NCI-H2107 treated with DMSO at 0.1 percent for 48 hours (cell line): Measurements from ENCODE around the gene ULBP3.

Experiments
- DNase-seq: peaks from one replicate; lab custom pipeline; 2025; ENCODE audit not compliant: unreplicated experiment; lab: John Stamatoyannopoulos, UW

ULBP3 gene

GRCh38 chr6:150068720-150069648, at the start of gene ULBP3:
Gene ULBP3, minus strand, starts transcription at chr6:150069121. Its CDS starts 55 bp downstream, at chr6:150069066.
- no peak for DNase-seq

GRCh38 chr6:150118627-150119026, 49.7 kb upstream of the ULBP3 start:
- peak; percentile 25 for DNase-seq

- no peak for DNase-seq
These were observed 49.3 kb upstream of the ULBP3 start for GRCh38 chr6:150118203-150118602.

- DNase-seq, result no peak
These were observed 47.4 kb upstream of the ULBP3 start for GRCh38 chr6:150116200-150116800.

- no peak for DNase-seq
These were observed 46.8 kb upstream of the ULBP3 start for GRCh38 chr6:150115769-150116168.

DNA sequence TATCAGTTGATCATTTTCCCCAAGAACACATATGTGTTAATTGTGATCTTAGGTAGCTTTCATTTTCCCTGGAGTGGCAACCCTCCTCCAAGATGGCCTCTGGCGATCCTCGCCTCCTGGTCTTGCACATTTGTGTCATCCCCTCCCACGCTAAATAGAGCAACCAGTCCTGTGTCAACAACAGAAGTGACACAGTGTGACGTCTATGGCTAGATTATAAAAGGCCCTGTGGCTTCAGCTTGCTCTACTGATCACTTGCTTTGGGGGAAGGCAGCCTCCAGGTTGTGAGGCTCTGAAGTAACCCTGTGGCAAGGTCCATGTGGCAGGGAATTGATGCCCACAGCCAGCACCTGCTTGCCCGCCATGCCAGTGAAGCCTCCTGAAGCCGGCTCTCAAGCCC, 43.3 kb upstream of the ULBP3 start:
- DNase-seq, result no peak

GRCh38 chr6:150102750-150103270, 33.9 kb upstream of the ULBP3 start:
- no peak for DNase-seq

DNA sequence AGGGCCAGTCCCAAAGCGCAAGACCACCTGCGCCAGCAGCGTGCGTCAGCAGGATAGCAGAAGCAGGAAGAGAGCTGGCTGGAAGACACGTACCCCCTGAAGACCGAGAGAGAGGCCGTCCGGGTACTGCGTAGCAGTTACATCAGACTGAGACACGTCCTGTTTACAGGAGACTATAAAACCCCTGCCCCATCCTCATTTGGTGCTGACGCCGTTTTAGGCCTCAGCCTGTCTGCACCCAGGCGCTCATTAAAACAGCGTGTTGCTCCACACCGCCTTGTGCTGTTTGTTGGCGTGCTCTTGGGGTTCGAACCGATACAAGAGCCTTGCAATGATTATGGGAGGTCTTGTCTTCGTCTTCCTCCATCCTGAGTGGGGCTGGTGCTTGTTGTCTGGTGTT, 31.8 kb upstream of the ULBP3 start:
- DNase-seq, result no peak

DNA sequence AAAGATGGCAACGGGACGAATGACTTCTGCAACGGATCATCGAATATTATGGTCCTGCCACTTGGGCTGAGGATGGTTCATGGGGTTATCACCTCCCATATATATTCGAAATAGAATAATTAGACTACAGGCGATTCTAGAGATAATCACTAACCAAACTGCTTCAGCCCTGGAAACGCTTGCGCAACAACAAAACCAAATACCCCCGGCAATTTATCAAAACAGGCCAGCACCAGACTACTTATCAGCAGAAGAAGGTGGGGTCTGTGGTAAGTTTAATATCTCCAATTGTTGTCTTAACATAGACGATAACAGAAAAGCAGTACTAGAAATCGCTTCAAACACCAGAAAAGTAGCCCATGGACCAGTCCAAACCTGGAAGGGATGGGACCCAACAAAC, 31.0 kb upstream of the ULBP3 start:
- DNase-seq, result no peak

GRCh38 chr6:150099546-150099945, 30.6 kb upstream of the ULBP3 start:
- no peak for DNase-seq

- DNase-seq, result no peak
These were observed 29.2 kb upstream of the ULBP3 start for GRCh38 chr6:150098155-150098554.

DNA sequence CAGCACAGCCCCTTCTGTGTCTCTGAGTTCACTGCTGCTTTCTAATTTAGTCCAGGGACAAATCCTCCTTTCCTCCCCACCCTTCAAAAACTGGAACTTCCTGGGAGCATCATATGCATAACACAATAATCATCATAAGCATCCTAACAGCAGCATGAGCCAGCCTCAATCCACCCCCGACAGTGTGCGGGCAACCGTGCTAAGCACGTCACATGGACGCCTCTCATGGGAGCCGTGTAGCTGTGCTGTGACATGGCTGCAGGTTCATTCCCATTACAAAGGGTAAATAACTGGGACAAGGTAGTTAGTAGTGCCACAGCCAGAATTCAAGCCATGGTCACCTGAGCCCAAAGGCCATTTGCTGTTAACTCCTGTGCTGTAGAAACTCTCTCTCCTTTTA, 24.5 kb upstream of the ULBP3 start:
- no peak for DNase-seq

- DNase-seq, result no peak
These were observed 22.6 kb upstream of the ULBP3 start for GRCh38 chr6:150091476-150091875.

GRCh38 chr6:150090328-150090727, 21.4 kb upstream of the ULBP3 start:
- DNase-seq, result no peak

DNA sequence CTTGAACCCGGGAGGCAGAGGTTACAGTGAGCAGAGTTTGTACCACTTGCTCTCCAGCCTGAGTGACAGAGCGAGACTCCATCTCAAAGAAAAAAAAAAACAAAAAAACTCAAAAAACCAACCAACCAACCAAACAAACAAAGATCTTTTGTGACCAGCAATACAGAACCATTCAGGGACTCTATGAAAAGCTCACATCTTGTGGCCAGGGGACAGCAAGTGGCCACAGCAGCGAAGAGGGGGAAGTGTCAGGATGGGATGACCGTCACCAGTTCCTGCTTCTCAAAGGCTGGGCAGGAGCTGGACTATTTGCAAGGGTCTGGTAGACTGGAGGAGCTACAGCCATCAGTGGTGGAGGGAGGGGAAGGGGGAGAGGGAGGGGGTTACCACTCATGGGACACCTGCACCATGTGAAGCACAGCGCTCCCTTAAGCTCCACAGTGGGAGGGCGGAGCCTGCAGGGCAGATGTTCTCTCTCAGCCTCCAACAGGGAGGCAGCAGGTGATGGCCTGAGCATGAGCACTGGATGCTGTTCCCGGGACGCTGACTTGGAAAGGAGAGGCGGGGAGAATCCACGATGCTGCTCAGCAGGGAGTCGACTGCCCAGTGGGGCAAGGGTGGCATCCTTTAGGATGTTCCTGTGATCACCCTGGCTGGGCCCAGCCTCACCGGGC, 19.7 kb upstream of the ULBP3 start:
- DNase-seq, result peak; percentile 30

- DNase-seq, result no peak
These were observed 18.4 kb upstream of the ULBP3 start for GRCh38 chr6:150087336-150087735.

- no peak for DNase-seq
These were observed 17.1 kb upstream of the ULBP3 start for GRCh38 chr6:150086026-150086425.

DNA sequence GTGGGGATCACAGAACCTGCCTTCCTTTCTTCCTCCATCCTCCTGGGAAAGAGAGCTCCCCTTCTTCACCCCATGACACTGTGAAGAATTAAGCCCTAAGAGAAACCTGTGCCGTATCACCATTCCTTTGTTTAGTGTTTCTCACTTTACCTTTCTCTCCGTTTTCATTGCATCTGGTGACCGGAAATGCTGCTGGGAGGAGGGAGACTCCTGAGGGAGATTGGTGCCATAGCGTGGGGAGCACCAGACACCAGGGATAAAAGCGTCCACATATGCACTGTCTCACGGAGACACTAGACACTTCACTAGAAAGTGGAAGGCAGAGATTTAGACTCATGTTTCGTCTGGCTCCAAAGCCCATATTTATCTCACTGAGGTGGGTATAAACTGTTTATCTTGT, 15.5 kb upstream of the ULBP3 start:
- no peak for DNase-seq

DNA sequence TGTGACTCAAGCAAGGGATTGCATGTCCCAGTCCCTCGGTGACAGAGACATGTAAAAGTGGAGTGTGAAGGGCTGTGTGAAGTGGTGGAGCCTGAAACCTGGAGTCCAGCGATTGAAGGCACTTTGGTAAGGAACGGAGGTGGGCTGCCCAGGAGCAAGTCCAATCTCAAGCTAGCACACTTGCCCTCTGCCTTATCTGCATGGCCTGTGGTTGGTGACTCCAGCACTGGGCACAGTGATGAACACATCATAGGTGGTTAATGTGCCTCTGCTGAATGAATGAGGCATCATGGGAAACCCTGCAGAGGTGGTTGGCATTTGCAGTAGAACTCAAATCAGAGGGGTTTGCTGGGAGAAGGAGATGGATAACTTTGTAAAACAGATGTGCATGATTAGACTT, 14.9 kb upstream of the ULBP3 start:
- no peak for DNase-seq

GRCh38 chr6:150081702-150082101, 12.8 kb upstream of the ULBP3 start:
- DNase-seq, result no peak

DNA sequence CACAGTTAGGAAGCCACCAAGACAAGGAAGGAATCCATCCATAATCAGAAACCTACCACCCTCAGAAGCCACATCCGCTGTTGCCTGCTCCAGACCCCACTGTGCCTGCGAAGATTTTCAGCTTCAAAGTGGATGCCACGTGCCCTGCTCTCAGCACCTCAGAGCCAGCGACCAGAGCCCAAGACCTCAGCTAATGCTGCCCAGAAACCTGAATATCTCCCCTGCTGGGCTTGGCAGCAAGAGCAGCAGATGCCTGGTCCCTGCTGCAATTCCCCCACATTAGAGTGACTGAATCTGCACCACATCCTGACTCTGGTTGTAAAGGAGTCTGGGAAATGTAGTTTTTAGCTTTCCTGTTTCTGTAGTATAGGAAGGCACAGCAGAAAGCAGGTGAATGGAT, 10.7 kb upstream of the ULBP3 start:
- no peak for DNase-seq

GRCh38 chr6:150078788-150079187, 9.9 kb upstream of the ULBP3 start:
- DNase-seq, result no peak
